T-helper 2 cell treated with Interferon-gamma antibody and Interleukin-4, amounts not matched to agents 5 μg/mL and 100 μg/mL, for 36 hours (primary cell): ENCODE measurements around the gene RPTOR.

Experiments
- DNase-seq: peaks from one replicate; pipeline ENCODE4 v3.0.0; 2021; ENCODE audit warnings: low spot score
- H3K27ac Mint-ChIP-seq: one replicate; pipeline ENCODE4 v1.8.0; 2021; ENCODE audit warnings: mild to moderate bottlenecking, mixed read lengths
- H3K27me3 Mint-ChIP-seq: one replicate; pipeline ENCODE4 v1.8.0; 2021; ENCODE audit warnings: low read depth, mixed read lengths
- H3K36me3 Mint-ChIP-seq: one replicate; pipeline ENCODE4 v1.8.0; 2021; ENCODE audit warnings: low read depth, mixed read lengths
- H3K4me1 Mint-ChIP-seq: one replicate; pipeline ENCODE4 v1.8.0; 2021; ENCODE audit warnings: low read depth, mixed read lengths
- H3K4me3 Mint-ChIP-seq: one replicate; pipeline ENCODE4 v1.8.0; 2022; ENCODE audit warnings: mild to moderate bottlenecking, moderate library complexity, mixed read lengths
- H3K9me3 Mint-ChIP-seq: one replicate; pipeline ENCODE4 v1.8.0; 2021; ENCODE audit warnings: mixed read lengths

The RPTOR gene

GRCh38 chr17:80830020-80830780 lies 285.6 kb downstream of the RPTOR start:
- peaks cover 52% of the 10 kb centered on the region for H3K4me1 Mint-ChIP-seq
- H3K36me3 Mint-ChIP-seq = peaks cover 35% of the 10 kb centered on the region
- peak overlapping the region; percentile 77 for H3K27ac Mint-ChIP-seq
- no peak for DNase-seq
- no peaks in the 10 kb centered on the region for H3K9me3 Mint-ChIP-seq
- no peaks in the 10 kb centered on the region for H3K27me3 Mint-ChIP-seq
- no peak overlapping the region for H3K4me3 Mint-ChIP-seq

- Mint-ChIP-seq H3K36me3 (peaks cover 39% of the 10 kb centered on the region), H3K9me3 (no peaks in the 10 kb centered on the region), H3K4me1 (peaks cover 58% of the 10 kb centered on the region), H3K27ac (peak overlapping the region; percentile 94), H3K4me3 (peak overlapping the region; percentile 83), H3K27me3 (no peaks in the 10 kb centered on the region)
- no peak for DNase-seq
Measured at GRCh38 chr17:80831491-80831890, 286.9 kb downstream of the RPTOR start.

- Mint-ChIP-seq H3K36me3 (peaks cover 35% of the 10 kb centered on the region), H3K9me3 (no peaks in the 10 kb centered on the region), H3K4me3 (peak overlapping the region; percentile 83), H3K4me1 (peaks cover 53% of the 10 kb centered on the region), H3K27ac (peak overlapping the region; percentile 94), H3K27me3 (no peaks in the 10 kb centered on the region)
- DNase-seq = no peak
Measured at GRCh38 chr17:80832266-80832676, 287.6 kb downstream of the RPTOR start.

- Mint-ChIP-seq H3K36me3 (peaks cover 33% of the 10 kb centered on the region), H3K27ac (peak overlapping the region; percentile 94), H3K4me1 (peaks cover 49% of the 10 kb centered on the region), H3K27me3 (no peaks in the 10 kb centered on the region), H3K9me3 (no peaks in the 10 kb centered on the region), H3K4me3 (peak overlapping the region; percentile 83)
- peak; percentile 90 for DNase-seq
Measured at GRCh38 chr17:80832888-80833583, 288.4 kb downstream of the RPTOR start.

GRCh38 chr17:80833952-80834892 lies 289.6 kb downstream of the RPTOR start:
- H3K4me3 Mint-ChIP-seq = peak overlapping the region; percentile 67

GRCh38 chr17:80834893-80835275 lies 290.2 kb downstream of the RPTOR start:
- Mint-ChIP-seq H3K4me3 (no peak overlapping the region), H3K9me3 (no peaks in the 10 kb centered on the region), H3K36me3 (peaks cover 31% of the 10 kb centered on the region), H3K4me1 (peaks cover 43% of the 10 kb centered on the region), H3K27me3 (no peaks in the 10 kb centered on the region), H3K27ac (peak overlapping the region; percentile 67)
- DNase-seq = no peak

More at GRCh38 chr17:80833952-80834892, 289.6 kb downstream of the RPTOR start:
- Mint-ChIP-seq H3K27ac (peak overlapping the region; percentile 94), H3K27me3 (no peaks in the 10 kb centered on the region), H3K9me3 (no peaks in the 10 kb centered on the region), H3K4me1 (peaks cover 47% of the 10 kb centered on the region), H3K36me3 (peaks cover 35% of the 10 kb centered on the region)
- DNase-seq = no peak

- Mint-ChIP-seq H3K27ac (peak overlapping the region; percentile 67), H3K4me1 (peaks cover 36% of the 10 kb centered on the region), H3K36me3 (peaks cover 26% of the 10 kb centered on the region), H3K9me3 (no peaks in the 10 kb centered on the region), H3K27me3 (no peaks in the 10 kb centered on the region), H3K4me3 (no peak overlapping the region)
- DNase-seq = no peak
Measured at GRCh38 chr17:80835816-80836657, 291.4 kb downstream of the RPTOR start.

GRCh38 chr17:80836658-80836965 lies 292.0 kb downstream of the RPTOR start:
- H3K36me3 Mint-ChIP-seq = peaks cover 24% of the 10 kb centered on the region
- no peak overlapping the region for H3K4me3 Mint-ChIP-seq
- H3K27me3 Mint-ChIP-seq = no peaks in the 10 kb centered on the region
- H3K4me1 Mint-ChIP-seq = peaks cover 32% of the 10 kb centered on the region
- peak overlapping the region; percentile 56 for H3K27ac Mint-ChIP-seq
- DNase-seq = no peak
- no peaks in the 10 kb centered on the region for H3K9me3 Mint-ChIP-seq

- Mint-ChIP-seq H3K36me3 (peaks cover 22% of the 10 kb centered on the region), H3K27me3 (no peaks in the 10 kb centered on the region), H3K27ac (peak overlapping the region; percentile 56), H3K4me3 (no peak overlapping the region), H3K9me3 (no peaks in the 10 kb centered on the region), H3K4me1 (peaks cover 28% of the 10 kb centered on the region)
- DNase-seq = no peak
Measured at GRCh38 chr17:80836971-80837481, 292.4 kb downstream of the RPTOR start.

- DNase-seq = no peak
- peaks cover 26% of the 10 kb centered on the region for H3K4me1 Mint-ChIP-seq
- H3K9me3 Mint-ChIP-seq = no peaks in the 10 kb centered on the region
- no peak overlapping the region for H3K27ac Mint-ChIP-seq
- no peak overlapping the region for H3K4me3 Mint-ChIP-seq
- H3K27me3 Mint-ChIP-seq = no peaks in the 10 kb centered on the region
- H3K36me3 Mint-ChIP-seq = peaks cover 22% of the 10 kb centered on the region
Measured at GRCh38 chr17:80837711-80838110, 293.1 kb downstream of the RPTOR start.

- DNase-seq = no peak
- Mint-ChIP-seq H3K4me3 (no peak overlapping the region), H3K27ac (peak overlapping the region; percentile 58)
Measured at GRCh38 chr17:80838311-80839025, 293.8 kb downstream of the RPTOR start.

GRCh38 chr17:80839026-80839345 lies 294.3 kb downstream of the RPTOR start:
- peaks cover 21% of the 10 kb centered on the region for H3K4me1 Mint-ChIP-seq
- peak overlapping the region; percentile 58 for H3K27ac Mint-ChIP-seq
- H3K27me3 Mint-ChIP-seq = no peaks in the 10 kb centered on the region
- H3K9me3 Mint-ChIP-seq = no peaks in the 10 kb centered on the region
- H3K36me3 Mint-ChIP-seq = peaks cover 20% of the 10 kb centered on the region
- H3K4me3 Mint-ChIP-seq = no peak overlapping the region
- DNase-seq = no peak

More at GRCh38 chr17:80838311-80839025, 293.8 kb downstream of the RPTOR start:
- H3K27me3 Mint-ChIP-seq = no peaks in the 10 kb centered on the region
- H3K4me1 Mint-ChIP-seq = peaks cover 22% of the 10 kb centered on the region
- no peaks in the 10 kb centered on the region for H3K9me3 Mint-ChIP-seq
- H3K36me3 Mint-ChIP-seq = peaks cover 20% of the 10 kb centered on the region
